Heart right ventricle (tissue), 16 donors: ENCODE results near the gene DMAC2. TPM values are rescaled to one million over a fixed set of nuclear protein-coding genes. Genes with fewer than 3 reads are reported as not detected.

ENCODE experiments used
- ATAC-seq, 8 donors: fragments of 200-7000 bp; cut with Tn5 transposase; one replicate each; pipeline ENCODE4 v1.9.1; 2020; ENCODE audit warnings: mild to moderate bottlenecking in 8 of 8, moderate library complexity in 8 of 8, moderate number of reproducible peaks in 1 of 8
- DNase-seq, 2 donors: peaks; one replicate each; pipeline ENCODE4 v3.0.0-alpha.2; 2020
- H3K27ac ChIP-seq, 10 donors: fragments of 200-600 bp; sonication (generic) in 2 of 10; one replicate each; pipeline versions ENCODE4 v1.5.0 to v1.8.0; 2020 to 2022; ENCODE audit warnings: mild to moderate bottlenecking in 3 of 10
- H3K27me3 ChIP-seq, 7 donors: fragments of 200-600 bp; one replicate each; pipeline ENCODE4 v1.8.0; 2021 to 2022; ENCODE audit warnings: mild to moderate bottlenecking in 2 of 7
- H3K36me3 ChIP-seq, 9 donors: fragments of 200-600 bp; sonication (generic) in 1 of 9; one replicate each; pipeline versions ENCODE4 v1.5.0 to v1.8.0; 2020 to 2022; ENCODE audit warnings: mild to moderate bottlenecking in 2 of 9
- H3K4me1 ChIP-seq, 9 donors: fragments of 200-600 bp; sonication (generic) in 1 of 9; one replicate each; pipeline versions ENCODE4 v1.5.0 to v1.8.0; 2020 to 2022; ENCODE audit warnings: mild to moderate bottlenecking in 4 of 9
- H3K4me3 ChIP-seq, 10 donors: fragments of 200-600 bp; sonication (generic) in 2 of 10; one replicate each; pipeline versions ENCODE4 v1.5.0 to v1.8.0; 2020 to 2022; ENCODE audit warnings: mild to moderate bottlenecking in 7 of 10, moderate library complexity in 2 of 10
- H3K9me3 ChIP-seq, 11 donors: fragments of 200-600 bp in 10 of 11; sonication (generic) in 2 of 11; one replicate each; pipeline versions ENCODE4 v1.5.0 to v1.8.0; 2013 to 2022; ENCODE audit warnings: mild to moderate bottlenecking in 2 of 11, control low read depth in 1 of 11, moderate library complexity in 1 of 11
- CTCF ChIP-seq, 9 donors: fragments of 200-600 bp; sonication (generic) in 2 of 9; IDR thresholded peaks; one replicate each; pipeline versions ENCODE4 v1.5.0 to v1.8.0; 2021 to 2022; ENCODE audit warnings: antibody characterized with exemption in 9 of 9, mild to moderate bottlenecking in 5 of 9, moderate library complexity in 1 of 9
- WGBS, 2 donors: extraction: QIAGEN DNeasy Blood & Tissue Kit; methylation state at CpG; one replicate each; pipeline ENCODE4 v1.1.7; 2013; ENCODE audit warnings: inconsistent platforms in 1 of 2; 5-methylcytosine and 5-hydroxymethylcytosine counted together
- intact Hi-C, 10 donors: fragments of 100-400 bp; cut with DNase I; formaldehyde crosslinking; loops; one replicate each; pipeline versions ENCODE4 v1.11.1 to v1.14.2; 2022
- polyA plus RNA-seq, 2 donors: library from polyadenylated mRNA; stranded (reverse); fragments of 200-250 nt; gene quantifications; one replicate each; pipeline ENCODE4 v1.2.3, GENCODE V29; 2013
- total RNA-seq, 10 donors: library from RNA; stranded (reverse); fragmentation: NEBNext Ultra II Directional in 3 of 10; extraction: Animal tissue kit (Norgen Biotek cat#: 25700) in 3 of 10; gene quantifications; one replicate each; pipeline versions ENCODE4 v1.2.1 to v1.2.4, GENCODE V29; 2021 to 2023
- donor health status: Arrhythmogenic right ventricular cardiomyopathy.
- donor health status: ischemic (EF 13 %, LVEDD 7.1; RV severe dilation, severe dysfunction).
- donor health status: healthy with polysubstance abuse.
- donor health status: DM: no; HTN: yes; CAD: no.
- donor health status: DM: no; HTN: no; CAD: no.
- donor health status: ischemic (EF 25% LVEDD 6.9; RV normal size, moderate dysfunction).
- donor health status: ischemic (EF 25% LVEDD 5.7; RV mildly dilated, moderate dysfunction).
- donor health status: healthy.
- donor health status: DM: yes; HTN: yes; CAD: no.
- donor health status: Ischemic cardiomyopathy.
- donor health status: ischemic (EF 35%, LVEDD 5.7; RV mildly dilated, moderate dysfunction).
- donor health status: nonischemic (EF 11% LVEDD 7.7; RV severe dilation, severe dysfunction).
- donor health status: DM: yes; HTN: yes; CAD: no.
- donor health status: PGD.
- donor health status: ischemic (EF 29% LVEDD 5.4; RV normal size, mild dysfunction).
- donor health status: nonischemic (EF 23%, LVEDD 6.1; RV moderate dilation, normal function).

DMAC2 gene
- total and polyA plus RNA-seq, 12 donors: 80.8 to 139 (median 103) TPM

- peak in 2 of 8 donors; percentile 27 to 30 for ATAC-seq
- H3K27ac ChIP-seq: peak overlapping the region; percentile 57 to 84 (median 75)
Measured at GRCh38 chr19:41408256-41408655, 31.5 kb downstream of the DMAC2 start.

GRCh38 chr19:41407271-41407670 is 32.4 kb downstream of the DMAC2 start:
- WGBS, 2 donors: 36 to 49% methylated on average over 4 of the region's 4 CpGs

More at GRCh38 chr19:41408256-41408655, 31.5 kb downstream of the DMAC2 start:
- peak in 4 of 9 donors; percentile 11 to 29 (median 20) for TF ChIP-seq CTCF (IDR thresholded peaks at IDR 0.05)
- Histone ChIP-seq H3K9me3 (no peaks in the 10 kb centered on the region), H3K4me1 (peaks cover 32 to 98% (median 83%) of the 10 kb centered on the region in 9 donors), H3K27me3 (no peaks in the 10 kb centered on the region), H3K36me3 (peaks cover 0 to 31% (median 6%) of the 10 kb centered on the region in 9 donors), H3K4me3 (no peak overlapping the region)
- intact Hi-C loops: no loop called here
- no peak for DNase-seq
- 51 to 58% methylated on average over 4 of the region's 4 CpGs for WGBS, 2 donors

GRCh38 chr19:41405776-41406175 is 33.9 kb downstream of the DMAC2 start:
- peak in 1 of 2 donors; percentile 58 for DNase-seq
- peak in 7 of 8 donors; percentile 34 to 63 (median 46) for ATAC-seq
- no peaks in the 10 kb centered on the region for H3K9me3 ChIP-seq
- H3K27ac ChIP-seq: peak overlapping the region; percentile 29 to 84 (median 72)
- no peaks in the 10 kb centered on the region for H3K27me3 ChIP-seq
- H3K36me3 ChIP-seq: peaks cover 0 to 29% (median 0%) of the 10 kb centered on the region in 9 donors
- peaks cover 28 to 98% (median 76%) of the 10 kb centered on the region in 9 donors for H3K4me1 ChIP-seq
- H3K4me3 ChIP-seq: no peak overlapping the region
- WGBS, 2 donors: 65 to 67% methylated on average over 6 of the region's 6 CpGs
- intact Hi-C loops: no loop called here
- TF ChIP-seq CTCF (IDR thresholded peaks at IDR 0.05): no peak

More at GRCh38 chr19:41407271-41407670, 32.4 kb downstream of the DMAC2 start:
- Histone ChIP-seq H3K27me3 (no peaks in the 10 kb centered on the region), H3K36me3 (peaks cover 0 to 32% (median 0%) of the 10 kb centered on the region in 9 donors), H3K9me3 (no peaks in the 10 kb centered on the region), H3K27ac (peak overlapping the region; percentile 1 to 84 (median 72)), H3K4me3 (no peak overlapping the region), H3K4me1 (peaks cover 32 to 98% (median 87%) of the 10 kb centered on the region in 9 donors)
- ATAC-seq: peak in 5 of 8 donors; percentile 21 to 66 (median 36)
- DNase-seq: no peak
- intact Hi-C loops: no loop called here
- TF ChIP-seq CTCF (IDR thresholded peaks at IDR 0.05): peak in 3 of 9 donors; percentile 6 to 18 (median 17)

- peaks cover 22 to 90% (median 63%) of the 10 kb centered on the region in 9 donors for H3K4me1 ChIP-seq
- TF ChIP-seq CTCF (IDR thresholded peaks at IDR 0.05): no peak
- no peak for DNase-seq
Measured at GRCh38 chr19:41403181-41403970, 36.3 kb downstream of the DMAC2 start.

More at GRCh38 chr19:41403181-41403970, 36.3 kb downstream of the DMAC2 start:
- ATAC-seq: no peak
- 54 to 63% methylated on average over 12 of the region's 12 CpGs for WGBS, 2 donors
- Histone ChIP-seq H3K27me3 (no peaks in the 10 kb centered on the region), H3K27ac (peak overlapping the region in 8 of 10 donors; percentile 9 to 80 (median 37)), H3K9me3 (no peaks in the 10 kb centered on the region), H3K4me3 (no peak overlapping the region), H3K36me3 (peaks cover 0 to 27% (median 0%) of the 10 kb centered on the region in 9 donors)
- intact Hi-C loops: no loop called here
